ENCODE measurements around the gene LNX2. TPM values are rescaled to one million over a fixed set of nuclear protein-coding genes. Genes with fewer than 3 reads are reported as not detected.

LNX2 gene
- total RNA-seq, 1 donor from 2014 or later, result 4.7 TPM

GRCh38 chr13:27662738-27663470, 42.6 kb upstream of the LNX2 start:
- no peak for DNase-seq (ENCODE audit: low read depth)
- TF ChIP-seq, protein P1, sequence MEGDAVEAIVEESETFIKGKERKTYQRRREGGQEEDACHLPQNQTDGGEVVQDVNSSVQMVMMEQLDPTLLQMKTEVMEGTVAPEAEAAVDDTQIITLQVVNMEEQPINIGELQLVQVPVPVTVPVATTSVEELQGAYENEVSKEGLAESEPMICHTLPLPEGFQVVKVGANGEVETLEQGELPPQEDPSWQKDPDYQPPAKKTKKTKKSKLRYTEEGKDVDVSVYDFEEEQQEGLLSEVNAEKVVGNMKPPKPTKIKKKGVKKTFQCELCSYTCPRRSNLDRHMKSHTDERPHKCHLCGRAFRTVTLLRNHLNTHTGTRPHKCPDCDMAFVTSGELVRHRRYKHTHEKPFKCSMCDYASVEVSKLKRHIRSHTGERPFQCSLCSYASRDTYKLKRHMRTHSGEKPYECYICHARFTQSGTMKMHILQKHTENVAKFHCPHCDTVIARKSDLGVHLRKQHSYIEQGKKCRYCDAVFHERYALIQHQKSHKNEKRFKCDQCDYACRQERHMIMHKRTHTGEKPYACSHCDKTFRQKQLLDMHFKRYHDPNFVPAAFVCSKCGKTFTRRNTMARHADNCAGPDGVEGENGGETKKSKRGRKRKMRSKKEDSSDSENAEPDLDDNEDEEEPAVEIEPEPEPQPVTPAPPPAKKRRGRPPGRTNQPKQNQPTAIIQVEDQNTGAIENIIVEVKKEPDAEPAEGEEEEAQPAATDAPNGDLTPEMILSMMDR (conservative IDR thresholded peaks at IDR 0.05; ENCODE audit: low read depth, low read length), result no peak

GRCh38 chr13:27661017-27661416, 40.7 kb upstream of the LNX2 start:
- peak; percentile 62 for DNase-seq (ENCODE audit: low read depth)
- no peak overlapping the region for H3K4me3 ChIP-seq (ENCODE audit: low read depth, low read length)
- TF ChIP-seq, protein P1 (conservative IDR thresholded peaks at IDR 0.05; ENCODE audit: low read depth, low read length), result no peak

More at GRCh38 chr13:27662738-27663470, 42.6 kb upstream of the LNX2 start:
- no peak overlapping the region for H3K4me3 ChIP-seq (ENCODE audit: low read depth, low read length)

GRCh38 chr13:27660511-27660910, 40.2 kb upstream of the LNX2 start:
- DNase-seq (ENCODE audit: low read depth), result no peak
- TF ChIP-seq, protein P1 (conservative IDR thresholded peaks at IDR 0.05; ENCODE audit: low read depth, low read length), result no peak

DNA sequence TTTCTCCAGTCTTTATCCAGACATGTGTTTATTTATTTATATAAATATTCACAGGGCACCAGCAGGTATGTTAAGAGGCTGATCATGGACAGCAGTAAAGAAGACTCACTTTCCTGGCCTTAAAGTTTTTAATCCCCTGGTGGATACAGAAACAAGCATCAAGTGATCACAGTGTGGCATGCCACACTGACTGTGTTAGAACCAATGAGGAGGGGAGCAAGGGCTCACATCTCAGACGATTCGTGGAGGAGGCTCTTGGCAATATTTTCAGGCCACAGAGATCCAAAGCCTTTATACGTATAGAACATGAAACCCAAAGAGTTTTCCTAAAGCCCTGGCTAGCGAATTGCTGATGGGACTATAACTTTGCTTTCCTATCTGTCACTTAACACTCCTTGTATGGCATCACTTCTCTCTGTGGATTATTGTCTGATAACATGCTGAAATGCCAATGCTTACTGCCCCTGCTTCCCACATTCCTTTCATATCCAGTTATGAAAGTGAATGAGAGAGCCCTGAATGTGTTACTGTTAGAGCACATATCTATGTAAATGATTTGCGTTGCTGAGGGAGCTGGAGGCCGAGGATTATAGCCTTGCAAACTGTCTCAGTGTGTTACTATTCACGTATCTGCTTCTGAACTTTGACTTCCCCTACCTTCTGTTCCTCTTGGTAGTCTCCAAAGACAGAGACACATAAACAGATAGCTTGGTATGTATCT, 39.0 kb upstream of the LNX2 start:
- TF ChIP-seq, protein P1 (conservative IDR thresholded peaks at IDR 0.05; ENCODE audit: low read depth, low read length), result no peak
- no peak for DNase-seq (ENCODE audit: low read depth)
- no peak overlapping the region for H3K4me3 ChIP-seq (ENCODE audit: low read depth, low read length)

More at GRCh38 chr13:27660511-27660910, 40.2 kb upstream of the LNX2 start:
- H3K4me3 ChIP-seq (ENCODE audit: low read depth, low read length), result no peak overlapping the region

DNA sequence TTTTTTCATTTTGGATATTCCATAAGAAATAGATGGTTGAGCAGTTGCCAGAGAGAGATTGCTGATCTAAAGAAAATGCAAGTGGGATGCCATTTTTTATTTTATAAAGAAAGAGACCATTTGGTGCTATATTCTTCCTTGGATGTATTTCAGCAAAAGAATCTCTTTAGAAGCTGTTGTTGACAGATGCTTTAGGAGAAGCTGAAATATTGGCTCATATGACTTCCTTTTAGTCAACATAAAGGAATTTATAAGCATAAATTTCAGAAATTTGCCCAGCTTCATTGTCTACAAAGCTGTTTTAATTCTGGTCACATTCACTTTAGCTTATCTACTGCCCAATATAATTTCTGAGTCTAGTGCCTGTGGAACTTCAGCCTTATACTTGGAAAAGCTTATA, 38.2 kb upstream of the LNX2 start:
- DNase-seq (ENCODE audit: low read depth), result no peak
- no peak overlapping the region for H3K4me3 ChIP-seq (ENCODE audit: low read depth, low read length)
- TF ChIP-seq, protein P1 (conservative IDR thresholded peaks at IDR 0.05; ENCODE audit: low read depth, low read length), result no peak

DNA sequence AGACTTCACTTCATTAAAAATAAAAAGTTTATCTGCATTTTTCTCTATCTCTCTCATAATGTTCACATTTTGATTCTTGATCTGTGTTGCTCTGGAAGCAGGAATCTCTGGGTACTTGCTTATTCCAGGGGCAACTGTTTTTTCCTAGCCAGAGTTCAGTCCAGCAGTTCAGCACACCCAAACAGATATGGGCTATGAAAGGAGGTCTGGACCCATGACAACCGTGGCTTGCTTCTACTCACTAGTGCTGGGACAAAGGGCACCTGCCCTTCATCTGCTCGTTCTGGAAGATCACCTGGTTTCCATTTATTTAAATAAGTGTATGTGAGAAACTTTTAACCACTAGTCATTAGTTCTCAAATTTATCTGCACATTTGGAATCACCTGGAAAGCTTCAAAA, 37.4 kb upstream of the LNX2 start:
- no peak overlapping the region for H3K4me3 ChIP-seq (ENCODE audit: low read depth, low read length)
- TF ChIP-seq, protein P1 (conservative IDR thresholded peaks at IDR 0.05; ENCODE audit: low read depth, low read length), result no peak
- no peak for DNase-seq (ENCODE audit: low read depth)

All from epithelial cell of proximal tubule (primary cell).